Activated T-cell treated with anti-CD3 and anti-CD28 coated beads, Interleukin-2, amount 50 U/mL, for 48 hours (primary cell): ENCODE data around the gene DDX43.
"Not testable (repeated sequence)": the region's sequence is repeated elsewhere in the genome, so short reads cannot be mapped to it uniquely, and the experiment has no call there.

Source experiments
- DNase-seq, 2 experiments: peaks; one replicate each; pipeline ENCODE4 v3.0.0-alpha.2; 2020

DDX43 gene

DNA sequence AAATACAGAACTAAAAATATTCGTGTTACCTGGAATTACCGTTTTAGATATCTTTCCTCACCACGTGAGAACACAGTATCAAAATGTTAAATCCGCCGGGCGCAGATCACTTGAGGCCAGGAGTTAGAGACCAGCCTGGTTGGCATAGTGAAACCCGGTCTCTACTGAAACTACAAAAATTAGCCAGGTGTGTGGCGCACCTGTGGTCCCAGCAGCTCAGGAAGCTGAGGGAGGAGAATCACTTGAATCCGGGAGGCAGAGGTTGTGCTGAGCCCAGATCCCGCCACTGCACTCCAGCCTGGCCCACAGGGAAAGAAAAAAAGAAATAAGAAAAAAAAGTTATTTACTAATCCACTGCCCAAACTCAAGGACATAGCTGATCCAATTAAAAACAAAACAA lies 4.8 kb upstream of the DDX43 start:
- no peak for DNase-seq

- no peak for DNase-seq
These were observed 3.0 kb upstream of the DDX43 start for GRCh38 chr6:73391675-73392074.

GRCh38 chr6:73392188-73392587 lies 2.4 kb upstream of the DDX43 start:
- not testable (repeated sequence) for DNase-seq

- DNase-seq: no peak
These were observed 1.4 kb upstream of the DDX43 start for GRCh38 chr6:73393278-73393677.

- DNase-seq: no peak
These were observed 1.2 kb downstream of the DDX43 start for GRCh38 chr6:73395875-73396274.

DNA sequence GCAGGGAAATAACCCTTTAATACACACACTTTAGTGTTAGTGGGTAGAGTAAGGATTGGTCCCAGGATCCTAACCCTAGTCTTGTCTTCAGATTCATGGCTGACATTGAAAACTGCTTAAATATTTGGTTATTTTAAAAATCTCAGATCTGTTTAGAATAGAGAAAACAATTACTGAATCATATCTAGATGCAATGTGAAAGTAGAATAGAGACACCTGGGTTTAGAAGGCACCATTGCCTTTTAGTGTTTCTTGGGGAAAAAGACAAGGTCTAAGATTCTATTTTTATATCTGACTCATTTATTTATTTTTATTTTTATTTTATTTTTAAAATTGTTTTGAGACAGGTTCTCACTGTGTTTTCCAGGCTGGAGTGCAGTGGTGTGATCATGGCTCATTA lies 6.0 kb downstream of the DDX43 start:
- DNase-seq: no peak

DNA sequence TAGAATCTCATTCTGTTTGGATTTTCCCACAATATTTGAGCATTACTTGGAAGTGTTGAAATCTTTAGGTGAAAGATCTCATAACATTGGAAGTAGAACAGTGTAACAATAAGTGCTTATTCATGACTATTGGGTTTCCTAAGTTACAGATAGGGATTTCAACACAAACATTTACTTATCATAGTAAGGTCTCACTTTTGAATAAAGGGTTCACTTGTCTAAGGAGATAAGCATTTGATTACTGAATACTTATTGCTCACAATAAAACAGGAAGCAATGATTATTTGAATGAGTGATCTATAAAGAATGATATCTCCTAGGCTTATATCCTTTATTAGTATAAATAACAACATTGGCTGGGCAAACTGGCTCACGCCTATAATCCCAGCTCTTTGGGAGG lies 14.8 kb downstream of the DDX43 start:
- no peak for DNase-seq

DNA sequence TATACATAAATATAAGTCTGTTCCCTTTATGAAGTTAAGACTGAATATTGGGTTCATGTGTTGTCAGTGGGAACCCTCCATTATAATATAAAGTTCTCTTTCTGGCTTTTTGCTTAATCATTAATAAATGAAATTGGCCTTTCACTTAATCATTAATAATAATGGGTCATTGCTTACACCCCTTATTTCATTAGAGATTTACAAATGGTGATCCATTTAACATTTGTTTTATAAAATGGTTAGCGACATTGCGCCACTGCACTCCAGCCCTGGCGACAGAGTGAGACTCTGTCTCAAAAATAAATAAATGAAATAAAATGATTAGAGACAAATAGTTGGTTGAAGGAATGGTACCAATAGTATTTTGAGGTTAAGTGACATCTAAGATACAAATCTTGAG lies 18.5 kb downstream of the DDX43 start:
- no peak for DNase-seq

DNA sequence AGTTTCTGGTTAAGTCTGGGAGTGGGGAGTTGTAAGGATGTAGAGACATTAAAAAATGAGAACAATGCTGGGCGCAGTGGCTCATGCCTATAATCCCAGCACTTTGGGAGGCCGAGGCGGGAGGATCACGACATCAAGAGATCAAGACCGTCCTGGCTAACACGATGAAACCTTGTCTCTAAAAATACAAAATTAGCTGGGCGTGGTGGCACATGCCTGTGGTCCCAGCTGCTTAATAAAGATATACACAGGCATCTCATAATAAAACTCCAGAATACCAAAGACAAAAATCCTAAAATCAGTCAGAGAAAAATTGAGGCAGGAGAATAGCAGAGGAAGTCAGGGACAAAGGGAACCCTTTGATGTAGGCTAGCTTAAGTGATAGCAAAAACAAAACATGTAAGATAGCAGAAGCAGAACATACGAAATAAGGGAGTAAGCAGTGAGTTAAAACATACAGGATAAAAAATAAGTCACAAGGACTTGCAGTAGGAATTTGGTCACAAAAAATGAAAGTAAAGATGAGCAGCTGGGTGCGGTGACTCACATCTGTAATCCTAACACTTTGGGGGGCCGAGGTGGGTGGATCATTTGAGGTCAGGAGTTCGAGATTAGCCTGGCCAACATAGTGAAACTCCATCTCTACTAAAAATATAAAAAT lies 23.6 kb downstream of the DDX43 start:
- DNase-seq: no peak

DNA sequence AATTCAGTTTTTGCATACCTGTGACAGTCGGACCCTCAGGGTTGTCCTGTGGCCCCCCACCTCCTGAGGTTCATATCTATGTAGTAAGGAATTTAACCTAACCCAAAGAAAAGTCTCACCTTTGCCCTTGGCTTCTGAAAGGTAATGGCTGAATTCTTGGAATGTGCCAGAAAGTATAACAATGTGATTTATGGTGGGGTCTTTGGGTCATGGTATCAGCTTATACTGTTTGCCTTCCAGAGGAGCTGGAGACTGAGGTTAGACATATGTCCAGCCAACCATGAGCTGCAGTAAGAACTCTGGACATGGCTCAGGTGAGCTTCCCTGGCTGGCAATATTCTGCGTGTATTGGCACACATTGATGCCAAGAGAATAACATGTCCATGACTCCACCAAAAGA lies 26.9 kb downstream of the DDX43 start:
- no peak for DNase-seq

GRCh38 chr6:73435236-73435635 lies 40.6 kb downstream of the DDX43 start:
- DNase-seq: no peak

- no peak for DNase-seq
These were observed 48.9 kb downstream of the DDX43 start for GRCh38 chr6:73443555-73443954.

DNA sequence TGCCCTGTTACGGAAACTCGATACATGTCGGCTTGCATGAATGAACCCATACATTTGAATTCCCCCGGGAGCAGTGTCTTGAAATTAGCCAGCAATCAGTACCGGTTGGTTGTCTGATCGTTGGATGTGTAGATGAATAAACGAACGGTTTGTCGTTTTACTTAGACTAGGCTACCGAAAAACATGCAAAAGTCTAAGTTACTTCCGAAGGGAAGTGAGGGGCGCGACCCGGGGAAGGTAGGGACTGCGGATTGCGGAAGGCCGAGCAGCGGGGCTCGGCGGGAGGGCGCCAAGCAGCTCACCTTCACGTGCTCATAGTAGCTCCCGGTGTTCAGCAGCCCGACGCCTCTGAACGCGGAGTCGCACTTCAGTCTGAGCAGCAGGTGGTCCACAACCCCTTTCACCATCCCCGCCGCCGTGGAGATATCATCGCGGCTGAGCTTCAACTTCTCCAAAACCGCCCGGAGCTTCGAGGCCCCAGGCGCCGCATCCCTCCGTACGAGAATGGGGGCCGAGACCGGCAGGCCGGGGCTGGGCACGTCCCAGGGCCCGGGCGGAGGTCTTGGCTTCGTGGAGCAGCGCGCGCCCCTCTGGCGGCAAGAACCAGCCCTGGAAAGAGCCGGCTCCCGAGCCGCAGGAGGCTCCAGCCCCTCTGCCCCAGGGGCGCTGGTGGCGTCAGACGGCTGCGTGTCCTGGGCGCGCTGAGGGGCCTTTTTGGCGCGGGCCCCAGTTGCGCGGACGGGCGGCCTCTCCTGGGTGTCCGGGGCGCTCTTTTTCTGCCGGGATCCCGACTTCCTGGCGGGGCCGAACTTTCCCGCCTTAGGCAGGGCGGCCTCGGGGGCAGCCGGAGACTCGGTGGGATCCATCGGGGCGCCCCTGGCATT lies 56.8 kb downstream of the DDX43 start:
- peak; percentile 67 to 72 for DNase-seq

GRCh38 chr6:73452107-73452461 lies 57.5 kb downstream of the DDX43 start, which contains the start of gene CGAS:
Gene CGAS (minus strand): TSS chr6:73452297. CDS start chr6:73452181, 116 bp downstream.
- DNase-seq: peak; percentile 86 to 89

DNA sequence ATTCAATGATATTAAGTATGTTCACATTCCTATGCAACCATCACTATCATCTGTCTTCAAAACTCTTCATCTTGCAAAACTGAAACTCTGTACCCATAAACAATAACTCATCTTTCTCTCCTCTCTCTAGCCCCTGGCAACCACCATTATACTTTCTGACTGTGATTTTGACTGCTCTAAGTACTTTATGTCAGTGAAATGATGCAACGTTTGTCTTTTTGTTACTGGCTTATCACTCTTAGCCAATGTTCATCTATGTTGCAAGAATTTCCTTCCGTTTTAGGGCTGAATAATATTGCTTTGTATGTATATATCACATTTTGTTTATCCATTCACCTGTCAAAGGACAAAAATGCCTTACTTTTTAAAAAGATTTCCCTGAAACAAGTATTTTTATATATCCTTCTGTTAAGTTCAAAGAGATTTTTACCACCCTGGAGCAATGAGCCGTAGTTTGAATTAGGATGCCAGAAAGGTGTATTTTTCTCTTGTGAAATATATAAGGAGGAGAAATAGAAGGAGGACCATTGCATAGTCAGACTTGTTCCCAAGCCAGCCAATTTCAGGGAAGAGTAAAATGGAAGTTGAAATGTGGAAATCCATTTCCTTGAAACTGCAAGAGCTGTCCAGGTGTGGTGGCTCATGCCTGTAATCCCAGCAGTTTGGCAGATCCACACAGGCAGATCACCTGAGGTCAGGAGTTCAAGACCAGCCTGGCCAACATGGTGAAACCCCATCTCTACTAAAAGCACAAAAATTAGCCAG lies 61.4 kb downstream of the DDX43 start:
- DNase-seq: no peak

GRCh38 chr6:73459474-73459873 lies 64.8 kb downstream of the DDX43 start:
- DNase-seq: not testable (repeated sequence)

DNA sequence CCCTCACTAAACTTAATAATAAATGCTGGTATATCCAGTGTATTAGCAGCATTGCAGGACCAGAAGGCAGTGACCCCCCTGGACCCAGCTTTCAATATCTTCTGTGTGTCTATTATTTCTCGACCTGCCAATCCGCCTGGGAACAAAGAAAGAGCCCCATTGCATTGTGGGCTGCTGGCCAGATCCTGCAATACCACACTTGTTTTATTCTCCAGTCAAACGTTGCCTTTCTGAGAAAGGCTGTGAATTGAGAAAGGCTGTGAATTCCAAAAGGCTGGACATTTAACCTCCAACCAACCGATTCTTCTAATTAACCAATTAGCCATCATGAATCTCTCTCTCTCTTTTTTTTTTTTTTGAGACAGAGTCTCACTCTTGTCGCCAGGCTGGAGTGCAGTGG lies 65.4 kb downstream of the DDX43 start:
- no peak for DNase-seq

DNA sequence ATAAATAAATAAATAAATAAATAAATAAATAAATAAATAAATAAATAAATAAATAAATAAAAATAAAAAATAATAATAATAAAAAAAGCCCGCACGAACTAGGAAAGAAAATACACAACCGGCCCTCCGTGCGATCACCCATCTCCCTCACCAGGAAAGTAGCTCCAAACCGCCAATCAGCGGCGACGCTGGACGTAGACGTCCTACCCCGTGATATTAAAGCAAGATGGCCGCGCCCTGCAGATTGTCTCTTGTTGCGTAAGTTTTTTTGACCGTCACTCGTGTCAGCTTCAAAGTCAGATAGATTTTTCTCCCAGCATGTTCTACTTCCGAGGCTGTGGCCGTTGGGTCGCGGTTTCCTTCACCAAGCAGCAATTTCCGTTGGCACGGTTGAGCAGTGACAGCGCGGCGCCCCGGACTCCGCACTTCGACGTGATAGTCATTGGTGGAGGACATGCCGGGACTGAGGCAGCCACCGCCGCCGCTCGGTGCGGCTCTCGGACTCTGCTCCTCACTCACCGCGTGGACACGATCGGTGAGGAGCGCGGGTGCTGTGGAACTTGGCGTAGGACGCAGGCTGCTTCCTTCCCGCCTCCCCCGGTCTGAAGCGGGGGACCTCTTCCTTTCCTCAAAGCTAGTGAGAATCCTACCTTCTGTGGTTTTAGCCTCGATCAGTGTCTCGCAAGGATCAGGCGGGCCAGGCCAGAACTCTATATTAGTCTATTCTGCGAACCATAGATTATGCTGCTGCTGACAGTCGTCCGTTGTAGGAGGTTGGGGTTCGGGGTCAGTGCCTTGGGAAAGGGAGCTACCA lies 67.1 kb downstream of the DDX43 start, which contains the start of gene MTO1:
TSS of gene MTO1 (plus strand) at position 201 of the 814 bp plus-strand sequence. CDS start at position 319, 118 bp downstream.
- peak; percentile 86 to 87 for DNase-seq
